HEK293 (cell line): ENCODE measurements around the gene UBA1.

Experiments used
- CTCF ChIP-seq: fragments of 450-650 bp; formaldehyde crosslinking; IDR thresholded peaks from 2 replicates; pipeline ENCODE4 v1.5.1; 2016; ENCODE audit warnings: missing biosample characterization, missing genetic modification characterization
- ZNF169 ChIP-seq: fragments of 450-650 bp; formaldehyde crosslinking; IDR thresholded peaks from 2 replicates; pipeline ENCODE4 v1.5.1; 2016; ENCODE audit warnings: missing biosample characterization, missing genetic modification characterization
- ZNF274 ChIP-seq, 2 experiments: fragments of 200-500 bp in 1 of 2; fragments of 450-650 bp in 1 of 2; sonication (Bioruptor generic) in 1 of 2; formaldehyde crosslinking in 1 of 2; IDR thresholded peaks; 2 replicates each; pipeline versions ENCODE4 v1.5.1 to v1.6.1; 2014 to 2016; ENCODE audit warnings: borderline replicate concordance in 1 of 2, inconsistent platforms in 1 of 2, low read length in 1 of 2, missing biosample characterization in 1 of 2, missing genetic modification characterization in 1 of 2
- ZNF335 ChIP-seq: fragments of 450-650 bp; formaldehyde crosslinking; conservative IDR thresholded peaks from 2 replicates; pipeline ENCODE4 v1.5.1; 2016; ENCODE audit warnings: missing biosample characterization, missing genetic modification characterization

GRCh38 chrX:47193475-47194193, at the start of gene UBA1:
- TF ChIP-seq ZNF274 (IDR thresholded peaks at IDR 0.05; ENCODE audit: low read length), result no peak
- TF ChIP-seq ZNF274 (tag by site-specific recombination; IDR thresholded peaks at IDR 0.05; ENCODE audit: borderline replicate concordance), result no peak
- peak; percentile 80 for TF ChIP-seq CTCF (tag by site-specific recombination)
- TF ChIP-seq ZNF169, result no peak
- TF ChIP-seq ZNF335 (tag by site-specific recombination), result peak; percentile 74
